Transverse colon (tissue), 4 donors: ENCODE measurements around the gene IL5RA. TPM values are rescaled to one million over a fixed set of nuclear protein-coding genes. Genes with fewer than 3 reads are reported as not detected.

ENCODE experiments used
- DNase-seq: peaks from one replicate; pipeline ENCODE4 v3.0.0-alpha.2; 2019
- H3K27ac ChIP-seq, 4 donors: fragments of 200-600 bp; sonication (generic); 2 replicates each; pipeline ENCODE4 v1.5.1; 2016 to 2018; ENCODE audit warnings: inconsistent platforms in 4 of 4
- H3K27me3 ChIP-seq: fragments of 200-600 bp; sonication (generic); 2 replicates; pipeline ENCODE4 v1.5.1; 2017; ENCODE audit warnings: inconsistent platforms
- H3K36me3 ChIP-seq, 4 donors: fragments of 200-600 bp; sonication (generic); 2 replicates each; pipeline ENCODE4 v1.5.1; 2017 to 2019; ENCODE audit warnings: inconsistent platforms in 4 of 4
- H3K4me1 ChIP-seq, 4 donors: fragments of 200-600 bp; sonication (generic); 2 replicates each; pipeline ENCODE4 v1.5.1; 2017 to 2020; ENCODE audit warnings: inconsistent platforms in 4 of 4
- H3K4me3 ChIP-seq, 4 donors: fragments of 200-600 bp; sonication (generic); 1 replicate in 1 of 4; 2 replicates in 3 of 4; pipeline versions ENCODE4 v1.5.1 to v1.6.1; 2017 to 2019; ENCODE audit warnings: inconsistent platforms in 4 of 4
- H3K9me3 ChIP-seq, 2 donors: fragments of 200-600 bp; sonication (generic); 2 replicates each; pipeline ENCODE4 v1.5.1; 2017 to 2019; ENCODE audit warnings: inconsistent platforms in 2 of 2
- EP300 ChIP-seq: sonication (generic); formaldehyde crosslinking; IDR thresholded peaks from one replicate; pipeline ENCODE4 v1.6.1; 2017; ENCODE audit warnings: antibody characterized with exemption, low read depth
- POLR2A ChIP-seq: fragments of 450-650 bp; IDR thresholded peaks from one replicate; pipeline ENCODE4 v1.6.1; 2016; ENCODE audit warnings: antibody characterized with exemption, mild to moderate bottlenecking, moderate library complexity
- POLR2AphosphoS5 ChIP-seq, 3 donors: sonication (generic); formaldehyde crosslinking; IDR thresholded peaks; one replicate each; pipeline ENCODE4 v1.6.1; 2016; ENCODE audit warnings: antibody characterized with exemption in 3 of 3
- WGBS, 2 donors: methylation state at CpG; one replicate each; pipeline ENCODE4 v1.1.5; 2018; ENCODE audit warnings: low coverage in 1 of 2; 5-methylcytosine and 5-hydroxymethylcytosine counted together
- in situ Hi-C, 4 donors: fragments of 200-750 bp; cut with MboI; loops; one replicate each; pipeline versions ENCODE4 v1.15.0 to v1.15.1; 2017; ENCODE audit warnings: low sequenced_read_pairs in 3 of 4, low pct_ligation_motif_present in 1 of 4, low pct_unique_long_range_greater_than_20kb in 1 of 4
- intact Hi-C: fragments of 100-400 bp; cut with DNase I; formaldehyde crosslinking; loops from one replicate; pipeline ENCODE4 v1.15.1; 2023; ENCODE audit warnings: low total_unique reads
- total RNA-seq, 4 donors: library from RNA; depleted of rRNA; stranded (reverse); fragments of >200 nt; gene quantifications; one replicate each; pipeline ENCODE4 v1.1.0, GENCODE V29; 2016
- TF ChIP-seq, protein P1 (sequence below), 5 experiments: fragments of 200-600 bp in 3 of 5; fragments of 450-650 bp in 2 of 5; sonication (generic) in 3 of 5; IDR thresholded peaks; 1 replicate in 2 of 5; 2 replicates in 3 of 5; pipeline ENCODE4 v1.5.1; 2016 to 2017; ENCODE audit warnings: antibody characterized with exemption in 5 of 5, inconsistent platforms in 3 of 5, mild to moderate bottlenecking in 2 of 5, moderate library complexity in 1 of 5

The IL5RA gene
- total RNA-seq, 4 donors from 2014 or later = 0.27 to 0.95 TPM; not detected in 2

DNA sequence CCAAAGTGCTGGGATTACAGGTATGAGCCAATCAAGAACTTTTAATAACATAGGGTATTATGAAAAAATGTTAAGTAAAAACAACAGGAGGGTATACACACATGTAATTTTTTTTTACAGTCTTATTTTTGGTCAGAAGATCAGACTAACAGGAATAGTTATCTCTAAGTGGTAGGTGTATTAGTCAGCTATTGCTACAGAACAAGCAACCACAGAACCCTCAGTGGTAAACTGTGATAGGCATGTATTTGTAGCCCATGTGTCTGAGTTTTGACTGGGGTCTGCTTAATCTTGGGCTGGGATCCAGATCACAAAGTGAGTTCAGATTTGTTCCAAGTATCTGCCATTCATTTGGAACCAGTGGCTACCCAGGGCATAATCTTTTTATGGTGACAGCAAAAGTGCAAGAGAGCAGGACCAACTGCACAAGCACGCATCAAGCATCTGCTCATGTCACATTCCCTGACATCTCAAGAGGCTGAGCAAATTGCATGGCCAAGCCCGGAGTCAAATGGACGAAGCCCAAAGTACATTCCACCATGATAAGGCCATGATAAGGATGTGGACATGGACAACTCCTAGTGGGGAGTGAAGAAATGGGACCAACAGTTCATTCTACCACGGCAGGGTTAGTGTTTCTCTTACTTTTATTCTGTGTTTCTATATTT, 3.0 kb upstream of the IL5RA start:
- WGBS, 2 donors = 83 to 100% methylated on average over 1 to 4 of the region's 4 CpGs
- Histone ChIP-seq H3K27ac (no peak overlapping the region), H3K27me3 (no peaks in the 10 kb centered on the region), H3K9me3 (no peaks in the 10 kb centered on the region), H3K4me3 (no peak overlapping the region), H3K4me1 (no peaks in the 10 kb centered on the region), H3K36me3 (no peaks in the 10 kb centered on the region)
- TF ChIP-seq EP300 (no peak), POLR2A (no peak), POLR2AphosphoS5 (IDR thresholded peaks at IDR 0.05) (no peak)
- no peak for DNase-seq
- in situ Hi-C loops (no loop called here), intact Hi-C loops (no loop called here)

DNA sequence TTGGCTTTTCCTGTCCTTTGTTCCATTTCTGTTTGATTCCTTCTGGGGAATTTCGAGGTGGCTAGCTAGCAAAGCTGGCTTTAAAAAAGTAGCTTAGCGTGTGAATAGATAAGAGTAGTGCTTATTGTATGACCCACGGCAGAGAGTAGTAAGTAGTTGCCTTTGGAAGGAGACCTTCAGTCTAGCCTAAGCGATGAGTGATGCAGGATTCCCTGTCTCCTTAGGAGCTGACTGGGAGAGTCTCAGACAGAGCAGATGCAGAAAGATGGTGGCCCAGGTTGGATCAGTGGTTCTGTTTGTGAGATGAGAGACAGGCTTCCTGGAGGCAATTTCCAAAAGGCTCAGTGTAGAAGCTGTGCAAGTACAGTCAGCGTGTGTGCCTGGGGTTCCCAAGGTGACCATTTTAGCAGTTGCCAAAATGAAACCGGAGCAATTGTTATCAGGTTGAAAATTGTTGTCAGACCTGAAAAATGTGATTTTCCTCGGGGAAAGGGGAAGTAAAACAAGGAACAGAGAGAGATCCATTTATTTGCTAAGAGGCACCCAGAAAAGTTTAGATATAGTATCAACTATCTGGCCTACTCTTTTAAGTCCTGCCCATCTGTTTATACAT, 681 bp upstream of the IL5RA start:
- Histone ChIP-seq H3K4me1 (no peaks in the 10 kb centered on the region), H3K9me3 (no peaks in the 10 kb centered on the region), H3K4me3 (no peak overlapping the region), H3K27me3 (peaks cover 3% of the 10 kb centered on the region), H3K36me3 (no peaks in the 10 kb centered on the region), H3K27ac (no peak overlapping the region)
- 64 to 77% methylated on average over 5 to 7 of the region's 7 CpGs for WGBS, 2 donors
- in situ Hi-C loops (no loop called here), intact Hi-C loops (no loop called here)
- TF ChIP-seq POLR2AphosphoS5 (IDR thresholded peaks at IDR 0.05) (no peak), POLR2A (no peak), EP300 (no peak)
- TF ChIP-seq, protein P1, sequence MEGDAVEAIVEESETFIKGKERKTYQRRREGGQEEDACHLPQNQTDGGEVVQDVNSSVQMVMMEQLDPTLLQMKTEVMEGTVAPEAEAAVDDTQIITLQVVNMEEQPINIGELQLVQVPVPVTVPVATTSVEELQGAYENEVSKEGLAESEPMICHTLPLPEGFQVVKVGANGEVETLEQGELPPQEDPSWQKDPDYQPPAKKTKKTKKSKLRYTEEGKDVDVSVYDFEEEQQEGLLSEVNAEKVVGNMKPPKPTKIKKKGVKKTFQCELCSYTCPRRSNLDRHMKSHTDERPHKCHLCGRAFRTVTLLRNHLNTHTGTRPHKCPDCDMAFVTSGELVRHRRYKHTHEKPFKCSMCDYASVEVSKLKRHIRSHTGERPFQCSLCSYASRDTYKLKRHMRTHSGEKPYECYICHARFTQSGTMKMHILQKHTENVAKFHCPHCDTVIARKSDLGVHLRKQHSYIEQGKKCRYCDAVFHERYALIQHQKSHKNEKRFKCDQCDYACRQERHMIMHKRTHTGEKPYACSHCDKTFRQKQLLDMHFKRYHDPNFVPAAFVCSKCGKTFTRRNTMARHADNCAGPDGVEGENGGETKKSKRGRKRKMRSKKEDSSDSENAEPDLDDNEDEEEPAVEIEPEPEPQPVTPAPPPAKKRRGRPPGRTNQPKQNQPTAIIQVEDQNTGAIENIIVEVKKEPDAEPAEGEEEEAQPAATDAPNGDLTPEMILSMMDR (IDR thresholded peaks at IDR 0.05) = no peak
- no peak for DNase-seq

DNA sequence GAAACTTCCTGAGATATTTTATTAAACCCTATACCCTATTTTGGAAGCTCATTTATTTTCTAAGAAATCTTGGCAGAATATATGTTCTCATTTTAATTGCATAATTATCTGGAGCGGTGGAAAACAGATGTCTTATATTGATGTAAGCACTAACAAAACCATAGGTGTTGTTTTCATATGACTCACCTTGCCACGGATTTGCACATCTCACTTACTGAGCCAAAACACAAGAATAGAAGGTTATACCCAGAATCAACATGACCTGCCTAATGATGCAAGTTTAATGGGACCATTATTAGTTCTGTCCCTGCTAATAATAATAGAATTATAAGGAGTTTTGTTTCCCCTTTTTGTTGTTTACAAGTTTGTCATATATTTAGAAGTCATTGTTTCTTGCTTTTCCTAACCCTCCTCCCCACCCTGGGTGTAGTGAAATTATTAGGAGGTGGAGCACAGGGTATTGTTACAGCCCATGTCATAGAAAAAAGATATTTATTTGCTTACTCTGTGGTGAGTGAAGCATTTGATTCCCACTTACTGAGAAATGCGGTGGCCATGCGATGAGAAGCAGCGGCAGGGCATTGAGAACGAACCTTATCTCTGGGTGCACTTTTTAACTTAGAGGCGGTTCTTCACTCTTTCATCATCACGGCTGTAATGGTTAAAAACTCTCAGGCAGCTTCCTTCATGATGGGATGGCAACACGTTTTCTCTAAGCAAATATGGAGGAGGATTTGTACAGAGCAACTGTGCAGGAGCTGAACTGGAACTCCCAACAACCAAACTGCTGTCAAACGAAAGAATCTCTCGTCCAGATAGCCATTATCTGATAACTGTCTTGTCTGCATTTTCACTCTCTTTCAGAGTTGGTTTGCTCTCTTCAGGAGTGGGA, 521 bp downstream of the IL5RA start:
- Histone ChIP-seq H3K4me3 (no peak overlapping the region), H3K27ac (peak overlapping the region in 1 of 4 donors; percentile 29), H3K9me3 (no peaks in the 10 kb centered on the region), H3K27me3 (peaks cover 3% of the 10 kb centered on the region), H3K36me3 (no peaks in the 10 kb centered on the region), H3K4me1 (no peaks in the 10 kb centered on the region)
- WGBS, 2 donors = 54 to 62% methylated on average over 8 to 11 of the region's 11 CpGs
- TF ChIP-seq POLR2A (no peak), POLR2AphosphoS5 (IDR thresholded peaks at IDR 0.05) (no peak), EP300 (no peak)
- TF ChIP-seq, protein P1 (IDR thresholded peaks at IDR 0.05) = no peak
- in situ Hi-C loops = no loop called here
- DNase-seq = no peak
- intact Hi-C loops = no loop called here

DNA sequence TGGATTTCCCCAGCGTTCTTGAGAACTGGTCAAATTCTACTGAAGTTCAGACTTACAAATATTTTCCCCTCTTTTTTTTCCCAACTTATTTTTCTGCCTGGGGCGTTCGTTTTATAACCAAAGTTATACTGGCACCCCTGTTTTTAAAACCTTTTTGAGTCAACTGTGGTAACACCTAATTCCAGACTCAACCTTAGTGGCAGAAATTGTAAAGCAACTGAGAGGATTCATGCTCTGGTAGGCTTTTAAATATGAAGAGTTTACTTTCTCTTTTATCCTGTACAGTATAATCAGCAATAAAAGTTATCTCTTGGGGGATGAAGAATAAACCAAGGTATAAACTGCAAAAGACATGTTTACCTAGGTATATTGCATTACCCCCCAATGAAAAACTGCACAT, 2.3 kb downstream of the IL5RA start:
- H3K36me3 ChIP-seq = no peaks in the 10 kb centered on the region
- H3K4me1 ChIP-seq = no peaks in the 10 kb centered on the region
- DNase-seq = no peak
- 69 to 88% methylated on average over 3 of the region's 3 CpGs for WGBS, 2 donors
- no peak for TF ChIP-seq EP300
- TF ChIP-seq, protein P1 (IDR thresholded peaks at IDR 0.05) = no peak
- no peak for TF ChIP-seq POLR2A
- TF ChIP-seq POLR2AphosphoS5 (IDR thresholded peaks at IDR 0.05) = no peak
- H3K9me3 ChIP-seq = no peaks in the 10 kb centered on the region
- H3K27me3 ChIP-seq = peaks cover 3% of the 10 kb centered on the region
- no peak overlapping the region for H3K4me3 ChIP-seq
- in situ Hi-C loops (no loop called here), intact Hi-C loops (no loop called here)
- no peak overlapping the region for H3K27ac ChIP-seq
